ENCODE measurements around the gene ZNF841.

Gene ZNF841

DNA sequence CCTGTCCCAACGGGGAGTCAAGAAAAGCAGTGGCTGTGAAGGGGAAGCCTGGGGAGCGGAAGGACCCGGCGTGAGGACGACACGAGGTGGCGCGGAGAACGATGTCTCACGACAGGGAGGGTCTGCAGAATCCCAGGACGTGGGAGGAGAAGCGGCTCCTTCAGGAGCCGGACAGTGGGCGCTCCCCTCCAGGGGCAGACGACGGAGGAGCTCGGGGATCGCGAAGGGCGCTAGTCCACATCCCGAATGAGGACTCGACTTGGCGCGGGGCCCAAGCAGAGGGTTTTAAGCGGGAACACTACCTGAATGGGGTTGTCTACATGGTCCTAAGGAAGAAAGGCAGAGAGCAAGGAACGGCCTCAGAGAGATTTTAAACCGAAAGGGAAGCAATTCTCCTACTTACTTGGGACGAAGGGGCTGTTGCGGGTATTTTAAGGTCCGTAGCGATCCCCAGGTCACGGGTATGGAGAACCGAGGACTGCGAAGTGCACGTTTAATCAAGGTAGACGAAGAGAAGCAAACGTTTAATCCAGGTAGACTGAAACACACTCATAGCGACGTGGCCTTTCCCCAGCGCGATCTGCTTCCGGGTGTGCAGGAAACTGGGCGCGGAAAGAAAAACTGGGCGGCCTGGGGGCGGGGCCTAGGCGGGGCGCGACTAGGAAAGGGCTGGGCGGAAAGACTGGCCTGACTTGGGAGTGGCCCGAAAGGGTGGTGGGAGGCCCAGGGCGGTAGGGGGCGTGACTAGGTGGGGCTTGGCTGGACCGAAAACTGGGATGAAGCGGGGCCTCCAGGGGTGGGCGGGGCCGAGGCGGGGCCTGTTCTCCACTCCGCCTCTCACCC, at the start of gene ZNF841:
Gene ZNF841, minus strand, starts transcription at position 594 of the 843 bp plus-strand sequence. CDS start 10,964 bp downstream, outside the sequence.
- Mint-ChIP-seq H3K9me3 (peaks cover 73% of the 10 kb centered on the region), H3K4me1 (peaks cover 29% of the 10 kb centered on the region), H3K4me3 (peak within 1 kb of the TSS; percentile 92), H3K36me3 (peaks cover 59% of the 10 kb centered on the region), H3K27me3 (no peaks in the 10 kb centered on the region), H3K27ac (peak within 1 kb of the TSS; percentile 91)
- CTCF ChIA-PET = no interaction called here
- peak; percentile 94 for DNase-seq

DNA sequence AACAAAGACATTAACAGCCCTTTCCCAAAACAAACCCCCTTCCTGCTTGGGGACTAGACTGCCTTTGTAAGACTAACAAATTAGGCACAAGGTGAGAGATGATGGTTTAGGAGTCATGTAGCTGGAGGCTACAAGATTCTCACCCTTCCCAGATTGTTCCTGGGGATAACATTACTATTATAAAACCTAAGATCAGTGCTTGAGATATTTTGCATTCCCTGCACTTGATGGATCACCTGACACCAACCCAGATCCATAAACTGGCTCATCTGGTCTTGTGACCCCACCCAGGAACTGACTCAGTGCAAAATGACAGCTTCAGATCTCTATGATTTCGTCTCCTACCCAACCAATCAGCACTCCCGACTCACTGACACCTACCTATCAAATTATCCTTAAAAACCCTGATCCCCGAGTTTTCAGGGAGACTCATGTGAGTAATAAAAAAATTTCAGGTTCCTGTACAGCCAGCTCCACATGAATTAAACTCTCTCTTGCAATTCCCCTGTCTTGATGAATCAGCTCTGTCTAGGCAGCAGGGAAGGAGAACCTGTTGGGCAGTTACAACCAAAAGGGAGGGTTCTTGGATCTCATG, 46.5 kb upstream of the ZNF841 start:
- Mint-ChIP-seq H3K27me3 (no peaks in the 10 kb centered on the region), H3K4me3 (no peak overlapping the region), H3K4me1 (peaks cover 29% of the 10 kb centered on the region), H3K36me3 (peaks cover 35% of the 10 kb centered on the region), H3K27ac (no peak overlapping the region), H3K9me3 (peaks cover 42% of the 10 kb centered on the region)
- DNase-seq = no peak
- CTCF ChIA-PET = no interaction called here

DNA sequence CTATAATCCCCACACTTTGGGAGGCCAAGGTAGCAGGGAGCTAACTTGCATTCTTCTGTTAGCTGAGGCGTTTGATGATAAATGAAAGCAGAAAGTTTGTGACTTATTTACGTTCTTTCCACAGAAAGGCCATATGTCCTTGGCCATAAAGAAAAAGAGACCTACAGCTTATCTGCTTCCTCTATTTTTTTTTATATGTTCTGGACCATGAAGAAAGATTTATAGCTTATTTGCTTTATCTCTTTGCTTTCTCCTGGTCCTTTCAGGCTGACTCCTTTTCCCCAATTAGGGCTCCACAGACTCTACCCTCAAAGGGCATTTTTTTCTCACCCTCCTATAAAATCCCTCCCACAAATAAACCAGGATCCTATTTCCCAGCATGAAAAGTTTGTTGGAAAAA, 45.6 kb upstream of the ZNF841 start:
- Mint-ChIP-seq H3K9me3 (peaks cover 41% of the 10 kb centered on the region), H3K27ac (no peak overlapping the region), H3K36me3 (peaks cover 41% of the 10 kb centered on the region), H3K27me3 (no peaks in the 10 kb centered on the region), H3K4me3 (no peak overlapping the region), H3K4me1 (peaks cover 29% of the 10 kb centered on the region)
- DNase-seq = no peak
- CTCF ChIA-PET = no interaction called here

DNA sequence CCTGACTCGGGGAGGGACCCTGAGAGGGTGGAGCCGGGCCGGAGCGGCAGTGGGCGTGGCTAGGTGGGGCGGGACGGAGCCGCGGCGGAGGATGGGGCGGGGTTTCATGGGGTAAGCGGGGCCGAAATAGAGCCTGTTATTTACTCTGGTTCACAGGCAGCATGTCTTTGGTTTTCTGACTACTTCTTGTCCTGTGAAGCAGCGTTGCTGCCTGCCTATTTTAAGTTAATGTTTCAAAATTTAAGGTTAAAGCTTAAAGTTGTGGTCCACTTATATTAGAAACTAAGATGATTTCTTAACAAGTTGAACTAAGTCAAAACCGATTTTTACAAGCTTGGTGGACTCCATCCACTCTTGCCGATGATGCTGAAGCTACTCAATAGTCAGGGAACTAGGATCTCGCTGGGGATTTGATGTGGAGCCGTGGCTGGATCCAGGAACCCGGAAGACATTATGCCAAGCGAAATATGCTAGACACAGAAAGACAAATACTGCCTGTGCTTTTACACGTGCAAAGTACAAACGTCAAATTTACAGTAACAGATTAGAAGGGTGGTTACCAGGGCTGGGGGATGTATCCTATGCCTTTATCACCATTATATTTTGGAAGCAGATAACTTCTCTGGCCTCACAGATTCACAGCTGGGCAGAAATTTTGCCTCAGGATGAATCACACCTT, 44.6 kb upstream of the ZNF841 start:
- H3K36me3 Mint-ChIP-seq = peaks cover 50% of the 10 kb centered on the region
- H3K4me3 Mint-ChIP-seq = peak overlapping the region; percentile 91
- H3K27ac Mint-ChIP-seq = peak overlapping the region; percentile 89
- peaks cover 45% of the 10 kb centered on the region for H3K9me3 Mint-ChIP-seq
- CTCF ChIA-PET = interaction anchor here (1.1 to 1.4 kb wide), 2 partner anchors 49 to 58 kb away, joined by 3 read pairs; partner anchors contain the start of gene PPP2R1A
- H3K27me3 Mint-ChIP-seq = no peaks in the 10 kb centered on the region
- H3K4me1 Mint-ChIP-seq = peaks cover 29% of the 10 kb centered on the region
- no peak for DNase-seq

DNA sequence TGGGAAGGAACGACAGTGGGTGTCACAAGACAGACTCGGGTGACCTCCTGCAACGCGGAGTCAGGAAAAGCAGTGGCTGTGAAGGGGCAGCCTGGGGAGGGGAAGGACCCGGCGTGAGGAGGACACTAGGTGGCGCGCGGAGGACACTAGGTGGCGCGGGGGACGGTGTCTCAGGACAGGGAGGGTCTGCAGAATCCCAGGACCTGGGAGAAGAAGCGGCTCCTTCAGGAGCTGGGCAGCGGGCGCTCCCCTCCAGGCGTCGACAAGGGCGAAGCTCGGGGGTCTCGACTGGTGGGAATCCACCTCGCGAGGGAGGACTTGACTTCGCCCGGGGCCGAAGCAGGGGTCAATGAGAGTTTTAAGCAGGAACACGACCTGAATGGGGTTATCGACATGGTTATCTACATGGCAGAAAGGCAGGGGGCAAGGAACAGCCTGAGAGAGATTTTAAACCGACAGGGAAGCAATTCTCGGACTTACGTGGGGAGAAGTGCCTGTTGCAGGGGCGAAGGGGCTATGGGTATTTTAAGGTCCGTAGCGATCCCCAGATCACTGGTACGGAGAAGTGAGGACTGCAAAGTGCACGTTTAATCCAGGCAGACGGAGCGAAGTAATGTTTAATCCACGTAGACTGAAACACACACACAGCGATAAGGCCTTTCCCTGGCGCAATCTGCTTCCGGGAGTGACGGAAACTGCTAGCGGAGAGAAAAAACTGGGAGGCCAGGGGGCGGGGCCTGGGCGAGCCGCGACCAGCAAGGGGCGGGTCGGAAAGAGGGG, 43.9 kb upstream of the ZNF841 start, which contains the start of gene ZNF616:
Gene ZNF616, minus strand, starts transcription at position 687 of the 780 bp plus-strand sequence. CDS start 9,426 bp downstream, outside the sequence.
- peaks cover 29% of the 10 kb centered on the region for H3K4me1 Mint-ChIP-seq
- no peaks in the 10 kb centered on the region for H3K27me3 Mint-ChIP-seq
- H3K9me3 Mint-ChIP-seq = peaks cover 47% of the 10 kb centered on the region
- peak; percentile 98 for DNase-seq
- peaks cover 56% of the 10 kb centered on the region for H3K36me3 Mint-ChIP-seq
- CTCF ChIA-PET = interaction anchor here (1.1 to 2.3 kb wide), 3 partner anchors 50 to 98 kb away, joined by 3 to 16 read pairs (median 3); partner anchors contain the start of gene PPP2R1A
- peak within 1 kb of the TSS; percentile 91 for H3K4me3 Mint-ChIP-seq
- peak within 1 kb of the TSS; percentile 89 for H3K27ac Mint-ChIP-seq

DNA sequence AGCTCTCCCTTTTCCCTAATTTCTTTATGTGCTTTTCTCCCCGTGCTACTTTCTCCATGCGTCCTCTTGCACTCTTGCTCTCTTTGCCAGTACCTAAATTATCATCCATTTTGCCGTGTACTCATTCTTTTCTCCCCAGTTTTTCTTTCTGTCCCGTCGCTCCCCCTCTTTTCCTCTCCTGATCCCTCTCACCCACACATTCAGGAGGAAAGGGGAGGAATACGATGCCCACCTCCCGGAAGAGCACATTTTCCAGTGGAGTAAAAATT, 43.4 kb upstream of the ZNF841 start:
- H3K27me3 Mint-ChIP-seq = no peaks in the 10 kb centered on the region
- no peak for DNase-seq
- peak overlapping the region; percentile 91 for H3K4me3 Mint-ChIP-seq
- peaks cover 60% of the 10 kb centered on the region for H3K36me3 Mint-ChIP-seq
- H3K27ac Mint-ChIP-seq = peak overlapping the region; percentile 89
- peaks cover 29% of the 10 kb centered on the region for H3K4me1 Mint-ChIP-seq
- peaks cover 51% of the 10 kb centered on the region for H3K9me3 Mint-ChIP-seq
- CTCF ChIA-PET = interaction anchor here (0.8 to 2.3 kb wide), 3 partner anchors 9 to 98 kb away, joined by 3 to 16 read pairs (median 4); no protein-coding TSS in a partner anchor

DNA sequence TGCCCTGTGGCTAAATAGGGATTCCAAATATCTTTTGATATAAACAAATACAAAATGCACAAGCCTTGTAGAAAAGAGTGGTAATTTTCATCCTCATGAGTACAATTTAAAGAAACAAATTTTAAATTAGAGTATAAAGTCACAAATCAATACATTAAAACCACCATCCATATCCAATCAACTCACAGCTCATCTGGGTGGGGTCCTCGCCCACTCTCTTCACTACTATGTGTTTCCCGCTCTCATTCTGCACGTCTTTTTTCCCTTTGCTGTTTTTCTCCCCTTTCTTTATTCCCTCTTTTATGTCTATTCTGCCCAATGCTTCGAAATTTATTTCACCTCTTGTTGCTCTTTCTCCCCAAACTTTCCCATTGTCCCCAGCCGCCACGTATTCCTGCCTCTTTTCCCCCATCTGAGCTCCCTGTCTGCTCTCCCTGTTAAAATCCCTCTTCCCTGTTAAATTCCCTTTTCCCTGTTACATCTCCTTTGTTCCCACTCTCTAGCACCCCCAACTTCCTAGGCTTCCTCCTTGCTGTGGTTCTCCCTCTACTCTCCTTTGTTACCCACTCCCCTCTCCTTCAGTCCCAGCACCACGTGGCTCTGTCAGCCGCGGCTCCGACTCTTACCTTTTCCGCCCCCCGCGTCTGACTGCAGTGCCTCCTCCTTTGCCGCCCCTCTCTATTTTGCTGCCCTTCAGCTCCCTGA, 42.9 kb upstream of the ZNF841 start:
- H3K27ac Mint-ChIP-seq = peak overlapping the region; percentile 89
- H3K27me3 Mint-ChIP-seq = no peaks in the 10 kb centered on the region
- H3K9me3 Mint-ChIP-seq = peaks cover 55% of the 10 kb centered on the region
- peak overlapping the region; percentile 91 for H3K4me3 Mint-ChIP-seq
- H3K4me1 Mint-ChIP-seq = peaks cover 29% of the 10 kb centered on the region
- DNase-seq = peak; percentile 24
- CTCF ChIA-PET = interaction anchor here (0.6 to 2.3 kb wide), 5 partner anchors 9 to 99 kb away, joined by 3 to 16 read pairs (median 3); partner anchors contain the start of gene PPP2R1A
- H3K36me3 Mint-ChIP-seq = peaks cover 65% of the 10 kb centered on the region

DNA sequence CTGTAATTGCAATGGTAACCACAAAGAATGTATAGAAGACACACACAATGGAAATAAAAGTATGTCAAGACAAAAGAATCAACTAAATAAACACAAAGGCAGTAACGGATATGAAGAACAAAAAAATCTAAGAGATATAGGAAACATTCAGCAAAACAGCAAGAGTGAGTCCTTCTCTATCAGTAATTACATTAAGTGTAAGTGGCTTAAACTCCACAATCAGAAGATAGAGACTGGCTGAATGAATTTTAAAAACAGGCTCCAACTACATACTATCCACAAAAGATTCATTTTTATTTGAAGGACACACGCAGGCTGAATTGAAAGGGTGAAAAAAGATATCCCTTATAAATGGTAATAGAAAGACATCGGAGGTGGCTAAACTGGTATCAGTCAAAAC, 24.7 kb upstream of the ZNF841 start:
- H3K4me3 Mint-ChIP-seq = no peak overlapping the region
- CTCF ChIA-PET = no interaction called here
- DNase-seq = no peak
- H3K9me3 Mint-ChIP-seq = peaks cover 66% of the 10 kb centered on the region
- no peaks in the 10 kb centered on the region for H3K4me1 Mint-ChIP-seq
- no peaks in the 10 kb centered on the region for H3K27me3 Mint-ChIP-seq
- no peak overlapping the region for H3K27ac Mint-ChIP-seq
- peaks cover 90% of the 10 kb centered on the region for H3K36me3 Mint-ChIP-seq

DNA sequence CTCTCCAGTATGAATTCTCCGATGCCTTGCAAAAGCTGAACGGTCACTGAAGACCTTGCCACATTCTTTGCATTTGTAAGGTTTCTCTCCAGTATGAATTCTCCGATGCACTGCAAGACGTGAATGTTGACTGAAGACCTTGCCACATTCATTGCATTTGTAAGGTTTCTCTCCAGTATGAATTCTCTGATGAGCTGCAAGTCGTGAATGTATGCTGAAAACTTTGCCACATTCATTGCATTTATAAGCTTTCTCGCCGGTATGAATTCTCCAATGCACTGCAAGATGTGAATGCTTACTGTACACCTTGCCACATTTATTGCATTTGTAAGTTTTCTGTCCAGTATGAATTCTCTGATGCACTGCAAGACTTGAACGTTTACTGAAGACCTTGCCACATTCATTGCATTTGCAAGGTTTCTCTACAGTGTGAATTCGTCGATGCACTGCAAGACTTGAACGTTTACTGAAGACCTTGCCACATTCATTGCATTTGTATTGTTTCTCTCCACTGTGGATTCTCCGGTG, 20.0 kb upstream of the ZNF841 start:
- CTCF ChIA-PET = no interaction called here
- peaks cover 89% of the 10 kb centered on the region for H3K9me3 Mint-ChIP-seq
- H3K4me3 Mint-ChIP-seq = no peak overlapping the region

DNA sequence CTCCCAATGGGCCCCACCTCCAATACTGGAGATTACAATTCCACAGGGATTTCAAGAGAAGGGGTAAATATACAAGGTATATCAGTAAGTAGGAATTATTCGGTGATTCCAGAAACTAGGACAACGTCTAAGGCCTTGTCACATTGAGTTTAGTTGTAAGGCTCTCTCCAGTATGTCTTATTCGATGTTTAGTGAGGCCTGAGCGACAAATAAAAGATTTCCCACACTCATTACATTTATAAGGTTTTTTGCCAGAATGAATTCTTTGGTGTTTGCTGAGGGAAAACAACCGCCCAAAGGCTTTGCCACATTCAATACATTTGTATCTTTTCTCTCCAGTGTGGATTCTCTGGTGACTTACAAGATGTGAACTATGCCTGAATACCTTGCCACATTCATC, 19.1 kb upstream of the ZNF841 start:
- Mint-ChIP-seq H3K4me3 (no peak overlapping the region), H3K4me1 (no peaks in the 10 kb centered on the region), H3K27ac (no peak overlapping the region), H3K27me3 (no peaks in the 10 kb centered on the region), H3K36me3 (peaks cover 55% of the 10 kb centered on the region), H3K9me3 (peaks cover 89% of the 10 kb centered on the region)
- CTCF ChIA-PET = no interaction called here
- no peak for DNase-seq

More for the DNA sequence above, 20.0 kb upstream of the ZNF841 start:
- DNase-seq = no peak
- no peaks in the 10 kb centered on the region for H3K4me1 Mint-ChIP-seq
- no peak overlapping the region for H3K27ac Mint-ChIP-seq
- H3K36me3 Mint-ChIP-seq = peaks cover 61% of the 10 kb centered on the region
- no peaks in the 10 kb centered on the region for H3K27me3 Mint-ChIP-seq

DNA sequence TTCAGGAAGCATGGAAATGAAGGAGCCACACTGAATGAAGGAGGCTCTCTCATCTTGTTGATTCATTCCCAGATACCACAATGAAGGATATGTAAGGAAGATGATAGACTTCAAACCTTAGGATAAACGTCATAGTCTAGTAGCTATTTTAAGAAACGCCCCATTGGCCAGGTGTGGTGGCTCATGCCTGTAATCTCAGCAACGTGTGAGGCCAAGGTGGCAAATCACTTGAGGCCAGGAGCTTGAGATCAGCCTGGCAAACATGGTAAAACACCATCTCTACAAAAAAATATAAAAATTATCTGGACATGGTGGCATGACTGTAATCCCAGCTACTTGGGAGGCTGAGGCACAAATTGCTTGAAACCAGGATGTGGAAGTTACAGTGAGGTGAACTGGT, 17.1 kb upstream of the ZNF841 start:
- Mint-ChIP-seq H3K36me3 (peaks cover 35% of the 10 kb centered on the region), H3K27ac (no peak overlapping the region), H3K9me3 (peaks cover 81% of the 10 kb centered on the region), H3K4me1 (no peaks in the 10 kb centered on the region), H3K4me3 (no peak overlapping the region), H3K27me3 (no peaks in the 10 kb centered on the region)
- CTCF ChIA-PET = no interaction called here
- no peak for DNase-seq

DNA sequence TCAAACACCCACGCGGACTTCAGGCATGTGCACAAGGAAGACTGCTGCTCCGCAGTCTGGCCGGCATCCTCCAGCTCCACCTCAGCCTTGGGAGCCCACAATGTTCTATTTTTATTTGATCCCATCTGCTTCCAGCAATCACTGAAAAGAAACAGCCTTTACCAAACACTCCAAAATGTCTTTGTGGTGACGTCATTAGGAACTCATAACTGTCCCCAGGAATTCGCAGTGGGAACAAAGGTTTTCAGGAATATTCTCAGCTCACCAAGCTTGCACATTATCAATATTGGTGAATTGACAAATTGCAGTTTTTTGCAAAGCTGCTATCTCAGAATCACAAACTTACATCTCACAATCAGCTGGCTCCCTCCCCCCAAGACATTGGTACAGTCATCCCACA, 15.2 kb upstream of the ZNF841 start:
- Mint-ChIP-seq H3K27me3 (no peaks in the 10 kb centered on the region), H3K9me3 (peaks cover 79% of the 10 kb centered on the region), H3K27ac (no peak overlapping the region), H3K4me1 (no peaks in the 10 kb centered on the region), H3K4me3 (no peak overlapping the region), H3K36me3 (peaks cover 24% of the 10 kb centered on the region)
- CTCF ChIA-PET = interaction anchor here (1.1 kb wide), 1 partner anchor 28 kb away, joined by 3 read pairs; no protein-coding TSS in a partner anchor
- no peak for DNase-seq

DNA sequence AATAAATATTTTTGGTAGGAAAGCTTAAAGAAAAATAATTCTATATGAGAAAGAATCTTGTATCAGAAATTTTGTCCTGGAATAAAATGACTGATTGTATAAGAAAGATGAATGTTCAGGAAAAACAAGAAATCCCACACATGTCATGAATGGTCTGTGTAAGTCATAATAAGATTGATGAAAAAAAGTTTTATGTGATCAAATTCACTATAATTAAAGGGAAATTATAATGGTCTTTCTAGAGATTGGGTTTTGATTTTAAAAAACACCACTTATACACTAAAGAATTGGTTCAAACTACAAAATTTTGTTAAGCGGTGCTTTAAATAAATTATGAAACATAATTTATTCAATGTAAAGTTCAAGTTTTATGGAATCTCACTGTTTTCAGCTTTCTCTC, 7.2 kb upstream of the ZNF841 start:
- no peak overlapping the region for H3K27ac Mint-ChIP-seq
- no peaks in the 10 kb centered on the region for H3K4me1 Mint-ChIP-seq
- H3K27me3 Mint-ChIP-seq = no peaks in the 10 kb centered on the region
- peaks cover 7% of the 10 kb centered on the region for H3K36me3 Mint-ChIP-seq
- DNase-seq = no peak
- CTCF ChIA-PET = no interaction called here
- peaks cover 39% of the 10 kb centered on the region for H3K9me3 Mint-ChIP-seq
- no peak overlapping the region for H3K4me3 Mint-ChIP-seq

Data from activated naive CD4-positive, alpha-beta T cell treated with anti-CD3 and anti-CD28 coated beads, Interleukin-2, amount 10 ng/mL, durations not matched to agents 7 days and 5 days (primary cell).